Prostate gland (tissue), 2 donors: ENCODE data around the gene SLC22A13. TPM values are rescaled to one million over a fixed set of nuclear protein-coding genes. Genes with fewer than 3 reads are reported as not detected.

Experiments used
- DNase-seq: peaks from one replicate; pipeline ENCODE4 v3.0.0-alpha.2; 2019; ENCODE audit warnings: low spot score
- H3K27ac ChIP-seq, 2 donors: fragments of 200-600 bp; sonication (generic); 2 replicates each; pipeline ENCODE4 v1.5.1; 2017 to 2019
- H3K27me3 ChIP-seq: fragments of 200-600 bp; sonication (generic); replicated peaks from 2 replicates; pipeline ENCODE4 v1.5.1; 2019; ENCODE audit not compliant: insufficient read depth
- H3K36me3 ChIP-seq, 2 donors: fragments of 200-600 bp; sonication (generic); 1 replicate in 1 of 2; 2 replicates in 1 of 2; pipeline versions ENCODE4 v1.5.1 to v1.8.1; 2017 to 2019
- H3K4me1 ChIP-seq: fragments of 200-600 bp; sonication (generic); replicated peaks from 2 replicates; pipeline ENCODE4 v1.5.1; 2019
- H3K4me3 ChIP-seq, 2 donors: fragments of 200-600 bp; sonication (generic); 2 replicates each; pipeline ENCODE4 v1.5.1; 2017 to 2019
- H3K9me3 ChIP-seq: fragments of 200-600 bp; sonication (generic); 2 replicates; pipeline ENCODE4 v1.5.1; 2017
- POLR2A ChIP-seq: fragments of 450-650 bp; IDR thresholded peaks from one replicate; pipeline ENCODE4 v1.6.1; 2016; ENCODE audit warnings: antibody characterized with exemption, mild to moderate bottlenecking
- POLR2AphosphoS5 ChIP-seq: sonication (generic); formaldehyde crosslinking; IDR thresholded peaks from one replicate; pipeline ENCODE4 v1.6.1; 2017; ENCODE audit warnings: antibody characterized with exemption
- WGBS: methylation state at CpG from one replicate; pipeline ENCODE4 v1.1.5; 2018; 5-methylcytosine and 5-hydroxymethylcytosine counted together
- intact Hi-C: fragments of 100-400 bp; cut with DNase I; formaldehyde crosslinking; loops from one replicate; pipeline ENCODE4 v1.14.2; 2022
- total RNA-seq, 2 donors: library from RNA; depleted of rRNA; stranded (reverse); fragments of >200 nt; gene quantifications; one replicate each; pipeline ENCODE4 v1.1.0, GENCODE V29; 2016
- TF ChIP-seq, protein P1 (sequence below), 4 experiments: fragments of 200-600 bp in 2 of 4; fragments of 450-650 bp in 2 of 4; sonication (generic) in 2 of 4; IDR thresholded peaks; 1 replicate in 3 of 4; 2 replicates in 1 of 4; pipeline ENCODE4 v1.5.1; 2016 to 2019; ENCODE audit warnings: antibody characterized with exemption in 4 of 4, mild to moderate bottlenecking in 2 of 4, moderate library complexity in 2 of 4

Gene SLC22A13
- total RNA-seq, 2 donors from 2014 or later: 1.6 TPM; not detected in 1

DNA sequence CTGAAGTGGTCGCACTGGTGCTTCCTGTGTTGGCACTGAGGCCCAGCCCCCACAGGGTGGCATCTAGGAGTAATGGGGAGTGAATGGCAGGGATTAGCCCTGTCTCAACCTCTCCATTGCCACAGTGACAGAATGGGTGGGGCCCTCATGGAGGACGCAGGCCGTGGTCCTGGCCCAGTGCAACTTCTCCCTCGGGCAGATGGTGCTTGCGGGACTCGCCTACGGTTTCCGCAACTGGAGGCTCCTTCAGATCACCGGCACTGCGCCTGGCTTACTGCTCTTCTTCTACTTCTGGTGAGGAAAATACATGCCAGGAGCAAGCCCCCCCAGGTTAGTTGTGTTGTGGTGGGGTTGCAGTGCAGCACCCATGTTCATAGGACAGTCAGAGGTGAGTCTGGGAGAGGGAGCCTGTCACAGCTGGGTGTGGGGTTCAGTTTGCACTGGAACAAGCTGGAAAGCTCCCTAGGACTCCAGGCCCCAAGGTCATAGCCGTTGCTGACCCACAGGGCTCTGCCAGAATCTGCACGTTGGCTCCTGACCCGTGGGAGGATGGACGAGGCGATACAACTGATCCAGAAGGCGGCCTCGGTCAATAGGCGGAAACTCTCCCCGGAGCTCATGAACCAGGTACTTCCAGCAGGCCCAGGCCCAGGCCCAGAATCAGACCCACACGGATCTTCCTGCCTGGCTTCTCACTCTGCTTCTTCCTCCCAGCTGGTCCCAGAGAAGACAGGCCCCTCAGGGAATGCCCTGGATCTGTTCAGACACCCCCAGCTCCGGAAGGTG lies 9.4 kb downstream of the SLC22A13 start:
- Histone ChIP-seq H3K27ac (no peak overlapping the region), H3K4me1 (no peaks in the 10 kb centered on the region), H3K9me3 (no peaks in the 10 kb centered on the region), H3K36me3 (no peaks in the 10 kb centered on the region), H3K27me3 (no peaks in the 10 kb centered on the region), H3K4me3 (no peak overlapping the region)
- intact Hi-C loops: no loop called here
- 96% methylated on average over 21 of the region's 21 CpGs for WGBS
- TF ChIP-seq, protein P1, sequence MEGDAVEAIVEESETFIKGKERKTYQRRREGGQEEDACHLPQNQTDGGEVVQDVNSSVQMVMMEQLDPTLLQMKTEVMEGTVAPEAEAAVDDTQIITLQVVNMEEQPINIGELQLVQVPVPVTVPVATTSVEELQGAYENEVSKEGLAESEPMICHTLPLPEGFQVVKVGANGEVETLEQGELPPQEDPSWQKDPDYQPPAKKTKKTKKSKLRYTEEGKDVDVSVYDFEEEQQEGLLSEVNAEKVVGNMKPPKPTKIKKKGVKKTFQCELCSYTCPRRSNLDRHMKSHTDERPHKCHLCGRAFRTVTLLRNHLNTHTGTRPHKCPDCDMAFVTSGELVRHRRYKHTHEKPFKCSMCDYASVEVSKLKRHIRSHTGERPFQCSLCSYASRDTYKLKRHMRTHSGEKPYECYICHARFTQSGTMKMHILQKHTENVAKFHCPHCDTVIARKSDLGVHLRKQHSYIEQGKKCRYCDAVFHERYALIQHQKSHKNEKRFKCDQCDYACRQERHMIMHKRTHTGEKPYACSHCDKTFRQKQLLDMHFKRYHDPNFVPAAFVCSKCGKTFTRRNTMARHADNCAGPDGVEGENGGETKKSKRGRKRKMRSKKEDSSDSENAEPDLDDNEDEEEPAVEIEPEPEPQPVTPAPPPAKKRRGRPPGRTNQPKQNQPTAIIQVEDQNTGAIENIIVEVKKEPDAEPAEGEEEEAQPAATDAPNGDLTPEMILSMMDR (IDR thresholded peaks at IDR 0.05): no peak
- TF ChIP-seq POLR2A (no peak), POLR2AphosphoS5 (no peak)
- no peak for DNase-seq

- Histone ChIP-seq H3K36me3 (no peaks in the 10 kb centered on the region), H3K4me3 (no peak overlapping the region), H3K27me3 (no peaks in the 10 kb centered on the region), H3K9me3 (no peaks in the 10 kb centered on the region), H3K4me1 (no peaks in the 10 kb centered on the region), H3K27ac (no peak overlapping the region)
- 98% methylated on average over 8 of the region's 8 CpGs for WGBS
- TF ChIP-seq, protein P1 (IDR thresholded peaks at IDR 0.05): no peak
- TF ChIP-seq POLR2A: no peak
- TF ChIP-seq POLR2AphosphoS5: no peak
- intact Hi-C loops: no loop called here
- no peak for DNase-seq
Measured at GRCh38 chr3:38275658-38276057, 10.0 kb downstream of the SLC22A13 start.

DNA sequence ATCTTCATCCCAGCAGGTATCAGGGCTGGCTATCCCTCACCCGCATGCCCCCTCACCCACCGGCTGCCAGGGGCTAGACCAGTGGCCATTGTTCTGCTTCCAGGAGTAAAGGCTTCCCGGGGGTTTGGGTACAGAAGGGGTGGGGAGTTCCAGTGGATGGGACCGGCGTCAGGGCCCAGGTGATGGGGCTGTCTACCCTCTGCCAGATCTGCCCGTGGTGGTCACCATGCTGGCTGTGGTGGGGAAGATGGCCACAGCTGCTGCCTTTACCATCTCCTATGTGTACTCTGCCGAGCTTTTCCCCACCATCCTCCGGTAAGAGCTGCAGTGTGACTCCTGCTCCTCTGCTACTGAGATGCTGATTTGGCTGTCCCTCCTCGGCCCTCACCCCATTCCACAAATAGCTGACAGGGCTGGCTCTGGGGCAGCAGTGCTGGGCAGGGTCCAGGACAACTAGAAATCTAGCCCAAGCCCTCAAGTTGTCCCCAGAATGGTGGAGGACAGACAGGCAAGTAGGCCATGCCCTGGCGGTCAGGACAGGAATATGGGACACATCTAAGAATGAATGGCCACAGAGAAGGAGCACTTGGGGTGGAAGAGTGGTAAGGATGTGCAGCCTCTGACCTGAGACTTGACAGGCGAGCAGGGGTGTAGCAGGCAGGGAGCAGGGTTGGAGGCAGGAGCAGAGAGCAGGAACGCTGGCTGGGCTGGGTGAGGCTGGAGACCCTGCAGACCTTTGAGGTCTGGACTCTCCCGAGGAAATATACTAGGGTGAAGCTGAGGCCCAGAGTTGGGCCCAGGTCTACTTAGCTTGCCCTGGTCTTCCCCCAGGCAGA lies 10.7 kb downstream of the SLC22A13 start:
- Histone ChIP-seq H3K36me3 (no peaks in the 10 kb centered on the region), H3K4me3 (no peak overlapping the region), H3K4me1 (no peaks in the 10 kb centered on the region), H3K27me3 (no peaks in the 10 kb centered on the region), H3K9me3 (no peaks in the 10 kb centered on the region), H3K27ac (no peak overlapping the region)
- TF ChIP-seq POLR2AphosphoS5 (no peak), POLR2A (no peak)
- TF ChIP-seq, protein P1 (IDR thresholded peaks at IDR 0.05): no peak
- intact Hi-C loops: no loop called here
- DNase-seq: no peak
- 93% methylated on average over 13 of the region's 13 CpGs for WGBS

GRCh38 chr3:38276917-38277630 lies 11.5 kb downstream of the SLC22A13 start:
- Histone ChIP-seq H3K36me3 (no peaks in the 10 kb centered on the region), H3K27ac (no peak overlapping the region), H3K9me3 (no peaks in the 10 kb centered on the region), H3K4me1 (no peaks in the 10 kb centered on the region), H3K27me3 (no peaks in the 10 kb centered on the region), H3K4me3 (no peak overlapping the region)
- intact Hi-C loops: no loop called here
- no peak for DNase-seq
- TF ChIP-seq POLR2A (no peak), POLR2AphosphoS5 (no peak)
- TF ChIP-seq, protein P1 (IDR thresholded peaks at IDR 0.05): no peak
- WGBS: 96% methylated on average over 13 of the region's 13 CpGs
